Measurements from ENCODE around the gene PTPRN2. TPM values are rescaled to one million over a fixed set of nuclear protein-coding genes. Genes with fewer than 3 reads are reported as not detected.

The PTPRN2 gene
- total RNA-seq, 1 experiment from 2014 or later: 2.1 TPM

DNA sequence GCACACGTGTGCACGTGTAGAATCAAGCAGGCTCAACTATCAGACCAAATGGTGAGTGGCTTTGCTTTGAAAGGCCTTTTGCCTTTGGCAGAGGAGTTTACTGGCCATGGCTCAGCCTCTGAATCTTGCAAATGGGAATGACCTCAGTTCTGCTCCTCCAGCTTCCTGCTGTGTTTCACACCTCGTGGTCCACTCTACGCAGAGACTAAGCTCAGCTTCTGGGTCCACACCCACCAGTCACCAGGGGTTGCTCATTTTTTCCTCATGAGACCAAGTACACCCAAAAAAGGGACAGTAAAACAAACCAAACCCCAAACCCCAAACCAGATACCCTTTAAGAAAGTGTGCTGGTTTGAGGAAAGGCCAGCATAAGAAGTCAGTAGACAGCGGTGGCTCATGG is 1014.4 kb downstream of the PTPRN2 start (continued):
- TF ChIP-seq, protein P1, sequence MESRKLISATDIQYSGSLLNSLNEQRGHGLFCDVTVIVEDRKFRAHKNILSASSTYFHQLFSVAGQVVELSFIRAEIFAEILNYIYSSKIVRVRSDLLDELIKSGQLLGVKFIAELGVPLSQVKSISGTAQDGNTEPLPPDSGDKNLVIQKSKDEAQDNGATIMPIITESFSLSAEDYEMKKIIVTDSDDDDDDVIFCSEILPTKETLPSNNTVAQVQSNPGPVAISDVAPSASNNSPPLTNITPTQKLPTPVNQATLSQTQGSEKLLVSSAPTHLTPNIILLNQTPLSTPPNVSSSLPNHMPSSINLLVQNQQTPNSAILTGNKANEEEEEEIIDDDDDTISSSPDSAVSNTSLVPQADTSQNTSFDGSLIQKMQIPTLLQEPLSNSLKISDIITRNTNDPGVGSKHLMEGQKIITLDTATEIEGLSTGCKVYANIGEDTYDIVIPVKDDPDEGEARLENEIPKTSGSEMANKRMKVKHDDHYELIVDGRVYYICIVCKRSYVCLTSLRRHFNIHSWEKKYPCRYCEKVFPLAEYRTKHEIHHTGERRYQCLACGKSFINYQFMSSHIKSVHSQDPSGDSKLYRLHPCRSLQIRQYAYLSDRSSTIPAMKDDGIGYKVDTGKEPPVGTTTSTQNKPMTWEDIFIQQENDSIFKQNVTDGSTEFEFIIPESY (IDR thresholded peaks at IDR 0.05; ENCODE audit: extremely low read depth, insufficient replicate concordance, low read length): no peak
- no peak for TF ChIP-seq EZH2 (IDR thresholded peaks at IDR 0.05)
- no peak for TF ChIP-seq FOSL1 (IDR thresholded peaks at IDR 0.05; ENCODE audit: low read depth)
- TF ChIP-seq ZFX (IDR thresholded peaks at IDR 0.05): no peak
- no peak for TF ChIP-seq YY1 (IDR thresholded peaks at IDR 0.05; ENCODE audit: extremely low read depth, insufficient replicate concordance, low read depth, low read length)
- no peak for TF ChIP-seq SP1 (IDR thresholded peaks at IDR 0.05; ENCODE audit: low read depth)
- no peak for TF ChIP-seq EGR1 (IDR thresholded peaks at IDR 0.05; ENCODE audit: low read depth)
- TF ChIP-seq RAD21 (IDR thresholded peaks at IDR 0.05; ENCODE audit: low read depth): no peak
- no peak for TF ChIP-seq SIN3A (IDR thresholded peaks at IDR 0.05; ENCODE audit: low read depth)
- TF ChIP-seq CEBPB (IDR thresholded peaks at IDR 0.05; ENCODE audit: low read depth): no peak

DNA sequence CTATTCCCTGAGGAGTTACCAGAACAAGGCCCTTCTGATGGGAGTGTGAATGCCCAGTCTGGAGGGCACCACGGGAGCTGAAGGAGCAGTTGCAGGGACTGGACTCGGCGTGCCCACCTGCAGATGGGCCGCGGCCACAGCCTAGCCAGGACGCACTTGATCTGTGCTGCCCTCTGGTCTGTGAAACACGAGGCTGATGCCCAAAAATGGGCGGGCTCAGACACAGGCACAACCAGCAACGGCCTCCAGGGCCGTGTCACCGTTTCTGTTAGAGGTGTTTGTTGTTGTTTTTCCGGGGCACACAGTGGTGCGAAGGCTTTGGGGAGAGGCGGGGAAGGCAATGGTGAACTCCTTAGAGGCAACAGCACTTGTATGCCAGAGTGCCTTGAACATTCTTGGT is 1015.0 kb downstream of the PTPRN2 start:
- ATAC-seq: no peak
- Histone ChIP-seq H3K4me1 (ENCODE audit: control insufficient read depth in 1 of 2, insufficient read depth in 2 of 2, low read length in 2 of 2) (peaks cover 0 to 3% of the 10 kb centered on the region in 2 experiments; a peak in 1 of 4 replicates), H3K4me2 (ENCODE audit: low read length) (no peak overlapping the region), H3K4me3 (replicated peaks in 1 of 2; ENCODE audit: low read depth in 1 of 2, low read length in 2 of 2) (no peak overlapping the region), H3K9me3 (ENCODE audit: control insufficient read depth in 1 of 2, insufficient read depth in 1 of 2, low read depth in 1 of 2, low read length in 2 of 2) (no peaks in the 10 kb centered on the region), H3K79me2 (ENCODE audit: insufficient read depth, low read length) (no peaks in the 10 kb centered on the region), H4K20me1 (ENCODE audit: insufficient read depth) (no peaks in the 10 kb centered on the region), H3K9ac (ENCODE audit: low read length) (no peak overlapping the region), H3K9me2 (ENCODE audit: insufficient read depth) (no peaks in the 10 kb centered on the region), H3K27ac (ENCODE audit: low read depth, low read length) (no peak overlapping the region), H3K36me3 (ENCODE audit: control insufficient read depth in 1 of 2, insufficient read depth in 2 of 2, low read length in 2 of 2) (no peaks in the 10 kb centered on the region), H3K27me3 (ENCODE audit: insufficient read depth, low read length) (no peaks in the 10 kb centered on the region), H2AFZ (ENCODE audit: low read depth, low read length, poor library complexity, severe bottlenecking) (no peak overlapping the region)
- ChIA-PET RAD21 (ENCODE audit: low non-redundant PET in 1 of 2, low total read pairs in 2 of 2, uncharacterized antibody in 2 of 2, unreplicated experiment in 2 of 2) (no interaction called here), CTCF (no interaction called here), POLR2A (no interaction called here)
- intact Hi-C loops (cut with micrococcal nuclease): no loop called here
- no peak for DNase-seq (ENCODE audit: low read depth, low spot score)
- TF ChIP-seq, protein P2, sequence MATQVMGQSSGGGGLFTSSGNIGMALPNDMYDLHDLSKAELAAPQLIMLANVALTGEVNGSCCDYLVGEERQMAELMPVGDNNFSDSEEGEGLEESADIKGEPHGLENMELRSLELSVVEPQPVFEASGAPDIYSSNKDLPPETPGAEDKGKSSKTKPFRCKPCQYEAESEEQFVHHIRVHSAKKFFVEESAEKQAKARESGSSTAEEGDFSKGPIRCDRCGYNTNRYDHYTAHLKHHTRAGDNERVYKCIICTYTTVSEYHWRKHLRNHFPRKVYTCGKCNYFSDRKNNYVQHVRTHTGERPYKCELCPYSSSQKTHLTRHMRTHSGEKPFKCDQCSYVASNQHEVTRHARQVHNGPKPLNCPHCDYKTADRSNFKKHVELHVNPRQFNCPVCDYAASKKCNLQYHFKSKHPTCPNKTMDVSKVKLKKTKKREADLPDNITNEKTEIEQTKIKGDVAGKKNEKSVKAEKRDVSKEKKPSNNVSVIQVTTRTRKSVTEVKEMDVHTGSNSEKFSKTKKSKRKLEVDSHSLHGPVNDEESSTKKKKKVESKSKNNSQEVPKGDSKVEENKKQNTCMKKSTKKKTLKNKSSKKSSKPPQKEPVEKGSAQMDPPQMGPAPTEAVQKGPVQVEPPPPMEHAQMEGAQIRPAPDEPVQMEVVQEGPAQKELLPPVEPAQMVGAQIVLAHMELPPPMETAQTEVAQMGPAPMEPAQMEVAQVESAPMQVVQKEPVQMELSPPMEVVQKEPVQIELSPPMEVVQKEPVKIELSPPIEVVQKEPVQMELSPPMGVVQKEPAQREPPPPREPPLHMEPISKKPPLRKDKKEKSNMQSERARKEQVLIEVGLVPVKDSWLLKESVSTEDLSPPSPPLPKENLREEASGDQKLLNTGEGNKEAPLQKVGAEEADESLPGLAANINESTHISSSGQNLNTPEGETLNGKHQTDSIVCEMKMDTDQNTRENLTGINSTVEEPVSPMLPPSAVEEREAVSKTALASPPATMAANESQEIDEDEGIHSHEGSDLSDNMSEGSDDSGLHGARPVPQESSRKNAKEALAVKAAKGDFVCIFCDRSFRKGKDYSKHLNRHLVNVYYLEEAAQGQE (IDR thresholded peaks at IDR 0.05; ENCODE audit: low read depth): no peak
- TF ChIP-seq RAD21 (IDR thresholded peaks at IDR 0.05; ENCODE audit: low read depth) (no peak), SP1 (IDR thresholded peaks at IDR 0.05; ENCODE audit: low read depth) (no peak)
- BruUV-seq (replicated peaks): no TSS peak
